ENCODE measurements around the gene INPP4B.

The INPP4B gene

GRCh38 chr4:142882159-142882558 lies 36.1 kb upstream of the INPP4B start:
- Histone ChIP-seq H2BK120ac (ENCODE audit: low read depth, low read length) (no peak overlapping the region), H4K8ac (ENCODE audit: low read length) (no peak overlapping the region), H2AK5ac (ENCODE audit: low read length, severe bottlenecking) (no peak overlapping the region), H3K79me1 (replicated peaks; ENCODE audit: low read length, poor library complexity, severe bottlenecking) (no peaks in the 10 kb centered on the region), H3K36me3 (ENCODE audit: control insufficient read depth in 1 of 2, insufficient read depth in 2 of 2, low read depth in 1 of 2, low read length in 2 of 2) (no peaks in the 10 kb centered on the region), H3K4me2 (ENCODE audit: low read length, poor library complexity, severe bottlenecking) (no peak overlapping the region), H3K4me1 (ENCODE audit: control insufficient read depth, insufficient read depth, low read depth, low read length) (no peaks in the 10 kb centered on the region), H4K91ac (ENCODE audit: low read length) (no peak overlapping the region), H3K9ac (ENCODE audit: low read length) (no peak overlapping the region), H3K23ac (ENCODE audit: low read length in 2 of 2) (no peak overlapping the region), H2AFZ (ENCODE audit: low read depth, low read length) (no peak overlapping the region), H3K18ac (ENCODE audit: low read depth in 1 of 2, low read length in 2 of 2) (no peak overlapping the region), H3K27ac (ENCODE audit: low read length, poor library complexity, severe bottlenecking) (no peak overlapping the region), H2BK12ac (ENCODE audit: low read length in 2 of 2) (no peak overlapping the region), H3K4me3 (ENCODE audit: insufficient read depth in 1 of 2, low read depth in 1 of 2, low read length in 2 of 2) (no peak overlapping the region), H3K4ac (ENCODE audit: low read depth in 1 of 2, low read length in 2 of 2) (no peak overlapping the region), H2BK15ac (ENCODE audit: low read depth, poor library complexity, severe bottlenecking) (no peak overlapping the region), H3K14ac (ENCODE audit: low read length in 2 of 2) (no peak overlapping the region), H3K9me3 (ENCODE audit: control insufficient read depth, low read length) (no peaks in the 10 kb centered on the region), H2BK5ac (ENCODE audit: low read depth, low read length, poor library complexity, severe bottlenecking) (no peak overlapping the region), H3K27me3 (ENCODE audit: control insufficient read depth in 1 of 2, insufficient read depth in 1 of 2, low read length in 2 of 2) (no peaks in the 10 kb centered on the region)
- 100% methylated on average over 1 of the region's 5 CpGs for WGBS
- DNase-seq: no peak

- H3K27ac ChIP-seq (ENCODE audit: low read length, poor library complexity, severe bottlenecking): no peak overlapping the region
- H2AK5ac ChIP-seq (ENCODE audit: low read length, severe bottlenecking): no peak overlapping the region
- no peak overlapping the region for H4K8ac ChIP-seq (ENCODE audit: low read length)
- no peaks in the 10 kb centered on the region for H3K9me3 ChIP-seq (ENCODE audit: control insufficient read depth, low read length)
- no peak overlapping the region for H2BK120ac ChIP-seq (ENCODE audit: low read depth, low read length)
- H3K4me3 ChIP-seq (ENCODE audit: insufficient read depth in 1 of 2, low read depth in 1 of 2, low read length in 2 of 2): no peak overlapping the region
- H3K14ac ChIP-seq (ENCODE audit: low read length in 2 of 2): no peak overlapping the region
- no peak overlapping the region for H2BK12ac ChIP-seq (ENCODE audit: low read length in 2 of 2)
- 100% methylated on average over 2 of the region's 2 CpGs for WGBS
- no peak overlapping the region for H3K4ac ChIP-seq (ENCODE audit: low read depth in 1 of 2, low read length in 2 of 2)
- no peak overlapping the region for H3K18ac ChIP-seq (ENCODE audit: low read depth in 1 of 2, low read length in 2 of 2)
- no peak overlapping the region for H3K23ac ChIP-seq (ENCODE audit: low read length in 2 of 2)
- no peak overlapping the region for H3K4me2 ChIP-seq (ENCODE audit: low read length, poor library complexity, severe bottlenecking)
- H3K79me1 ChIP-seq (replicated peaks; ENCODE audit: low read length, poor library complexity, severe bottlenecking): no peaks in the 10 kb centered on the region
- no peak overlapping the region for H2AFZ ChIP-seq (ENCODE audit: low read depth, low read length)
- DNase-seq: no peak
- H3K36me3 ChIP-seq (ENCODE audit: control insufficient read depth in 1 of 2, insufficient read depth in 2 of 2, low read depth in 1 of 2, low read length in 2 of 2): no peaks in the 10 kb centered on the region
- H3K27me3 ChIP-seq (ENCODE audit: control insufficient read depth in 1 of 2, insufficient read depth in 1 of 2, low read length in 2 of 2): no peaks in the 10 kb centered on the region
- no peak overlapping the region for H3K9ac ChIP-seq (ENCODE audit: low read length)
- no peak overlapping the region for H2BK5ac ChIP-seq (ENCODE audit: low read depth, low read length, poor library complexity, severe bottlenecking)
- H3K4me1 ChIP-seq (ENCODE audit: control insufficient read depth, insufficient read depth, low read depth, low read length): no peaks in the 10 kb centered on the region
- H4K91ac ChIP-seq (ENCODE audit: low read length): no peak overlapping the region
- H2BK15ac ChIP-seq (ENCODE audit: low read depth, poor library complexity, severe bottlenecking): no peak overlapping the region
Observed at GRCh38 chr4:142881331-142881730, 35.2 kb upstream of the INPP4B start.

- H3K79me1 ChIP-seq (replicated peaks; ENCODE audit: low read length, poor library complexity, severe bottlenecking): no peaks in the 10 kb centered on the region
- H3K27ac ChIP-seq (ENCODE audit: low read length, poor library complexity, severe bottlenecking): no peak overlapping the region
- H2BK5ac ChIP-seq (ENCODE audit: low read depth, low read length, poor library complexity, severe bottlenecking): no peak overlapping the region
- no peak overlapping the region for H3K4me3 ChIP-seq (ENCODE audit: insufficient read depth in 1 of 2, low read depth in 1 of 2, low read length in 2 of 2)
- H2BK12ac ChIP-seq (ENCODE audit: low read length in 2 of 2): no peak overlapping the region
- H3K14ac ChIP-seq (ENCODE audit: low read length in 2 of 2): no peak overlapping the region
- WGBS: 71% methylated on average over 2 of the region's 2 CpGs
- no peaks in the 10 kb centered on the region for H3K4me1 ChIP-seq (ENCODE audit: control insufficient read depth, insufficient read depth, low read depth, low read length)
- H2AK5ac ChIP-seq (ENCODE audit: low read length, severe bottlenecking): no peak overlapping the region
- no peak overlapping the region for H2BK120ac ChIP-seq (ENCODE audit: low read depth, low read length)
- H3K23ac ChIP-seq (ENCODE audit: low read length in 2 of 2): no peak overlapping the region
- H3K4me2 ChIP-seq (ENCODE audit: low read length, poor library complexity, severe bottlenecking): no peak overlapping the region
- H4K91ac ChIP-seq (ENCODE audit: low read length): no peak overlapping the region
- H4K8ac ChIP-seq (ENCODE audit: low read length): no peak overlapping the region
- H3K18ac ChIP-seq (ENCODE audit: low read depth in 1 of 2, low read length in 2 of 2): no peak overlapping the region
- H3K9me3 ChIP-seq (ENCODE audit: control insufficient read depth, low read length): no peaks in the 10 kb centered on the region
- no peak overlapping the region for H3K9ac ChIP-seq (ENCODE audit: low read length)
- no peaks in the 10 kb centered on the region for H3K36me3 ChIP-seq (ENCODE audit: control insufficient read depth in 1 of 2, insufficient read depth in 2 of 2, low read depth in 1 of 2, low read length in 2 of 2)
- no peaks in the 10 kb centered on the region for H3K27me3 ChIP-seq (ENCODE audit: control insufficient read depth in 1 of 2, insufficient read depth in 1 of 2, low read length in 2 of 2)
- H3K4ac ChIP-seq (ENCODE audit: low read depth in 1 of 2, low read length in 2 of 2): no peak overlapping the region
- no peak overlapping the region for H2AFZ ChIP-seq (ENCODE audit: low read depth, low read length)
- no peak overlapping the region for H2BK15ac ChIP-seq (ENCODE audit: low read depth, poor library complexity, severe bottlenecking)
- DNase-seq: no peak
Observed at GRCh38 chr4:142875117-142875516, 29.0 kb upstream of the INPP4B start.

- H2AFZ ChIP-seq (ENCODE audit: low read depth, low read length): no peak overlapping the region
- H4K8ac ChIP-seq (ENCODE audit: low read length): no peak overlapping the region
- no peak overlapping the region for H3K4me2 ChIP-seq (ENCODE audit: low read length, poor library complexity, severe bottlenecking)
- DNase-seq: no peak
- 100% methylated on average over 1 of the region's 1 CpG for WGBS
- H3K79me1 ChIP-seq (replicated peaks; ENCODE audit: low read length, poor library complexity, severe bottlenecking): no peaks in the 10 kb centered on the region
- H3K23ac ChIP-seq (ENCODE audit: low read length in 2 of 2): no peak overlapping the region
- H2AK5ac ChIP-seq (ENCODE audit: low read length, severe bottlenecking): no peak overlapping the region
- H3K9me3 ChIP-seq (ENCODE audit: control insufficient read depth, low read length): no peaks in the 10 kb centered on the region
- H3K14ac ChIP-seq (ENCODE audit: low read length in 2 of 2): peak overlapping the region in 1 of 2 experiments; percentile 51
- no peak overlapping the region for H4K91ac ChIP-seq (ENCODE audit: low read length)
- no peak overlapping the region for H2BK5ac ChIP-seq (ENCODE audit: low read depth, low read length, poor library complexity, severe bottlenecking)
- H3K27ac ChIP-seq (ENCODE audit: low read length, poor library complexity, severe bottlenecking): no peak overlapping the region
- H3K36me3 ChIP-seq (ENCODE audit: control insufficient read depth in 1 of 2, insufficient read depth in 2 of 2, low read depth in 1 of 2, low read length in 2 of 2): no peaks in the 10 kb centered on the region
- no peaks in the 10 kb centered on the region for H3K27me3 ChIP-seq (ENCODE audit: control insufficient read depth in 1 of 2, insufficient read depth in 1 of 2, low read length in 2 of 2)
- no peaks in the 10 kb centered on the region for H3K4me1 ChIP-seq (ENCODE audit: control insufficient read depth, insufficient read depth, low read depth, low read length)
- no peak overlapping the region for H3K9ac ChIP-seq (ENCODE audit: low read length)
- no peak overlapping the region for H3K4me3 ChIP-seq (ENCODE audit: insufficient read depth in 1 of 2, low read depth in 1 of 2, low read length in 2 of 2)
- no peak overlapping the region for H2BK120ac ChIP-seq (ENCODE audit: low read depth, low read length)
- H2BK15ac ChIP-seq (ENCODE audit: low read depth, poor library complexity, severe bottlenecking): no peak overlapping the region
- H2BK12ac ChIP-seq (ENCODE audit: low read length in 2 of 2): no peak overlapping the region
- no peak overlapping the region for H3K4ac ChIP-seq (ENCODE audit: low read depth in 1 of 2, low read length in 2 of 2)
- no peak overlapping the region for H3K18ac ChIP-seq (ENCODE audit: low read depth in 1 of 2, low read length in 2 of 2)
Observed at GRCh38 chr4:142874684-142875083, 28.6 kb upstream of the INPP4B start.

All from mesenchymal stem cell (in vitro differentiated cells and primary cell).